AML-193 (cell line): ENCODE measurements around the gene SORBS1.

ENCODE experiments used
- DNase-seq, 2 experiments: peaks; one replicate each; lab custom pipeline; 2025; lab: John Stamatoyannopoulos, UW

The SORBS1 gene

GRCh38 chr10:95565336-95565735 lies 4.2 kb upstream of the SORBS1 start:
- DNase-seq: no peak

GRCh38 chr10:95564291-95564690 lies 3.1 kb upstream of the SORBS1 start:
- no peak for DNase-seq

GRCh38 chr10:95562341-95562965 lies 1.3 kb upstream of the SORBS1 start:
- no peak for DNase-seq

GRCh38 chr10:95561864-95562177 lies 650 bp upstream of the SORBS1 start:
- DNase-seq: no peak

GRCh38 chr10:95560278-95561176 lies 644 bp downstream of the SORBS1 start:
- no peak for DNase-seq

GRCh38 chr10:95559896-95560277 lies 1.3 kb downstream of the SORBS1 start:
- no peak for DNase-seq

- no peak for DNase-seq
These were observed 1.7 kb downstream of the SORBS1 start for GRCh38 chr10:95559471-95559870.

- no peak for DNase-seq
These were observed 2.4 kb downstream of the SORBS1 start for GRCh38 chr10:95558593-95559320.

GRCh38 chr10:95556994-95557767 lies 4.0 kb downstream of the SORBS1 start:
- no peak for DNase-seq

GRCh38 chr10:95553674-95554073 lies 7.5 kb downstream of the SORBS1 start:
- DNase-seq: no peak

- DNase-seq: no peak
These were observed 8.4 kb downstream of the SORBS1 start for GRCh38 chr10:95552679-95553342.

GRCh38 chr10:95550073-95550672 lies 11.0 kb downstream of the SORBS1 start:
- DNase-seq: no peak

- DNase-seq: no peak
These were observed 13.3 kb downstream of the SORBS1 start for GRCh38 chr10:95547791-95548435.

GRCh38 chr10:95547197-95547596 lies 14.0 kb downstream of the SORBS1 start:
- DNase-seq: no peak

- no peak for DNase-seq
These were observed 15.2 kb downstream of the SORBS1 start for GRCh38 chr10:95545981-95546380.

- DNase-seq: no peak
These were observed 16.2 kb downstream of the SORBS1 start for GRCh38 chr10:95544783-95545500.

GRCh38 chr10:95543459-95543858 lies 17.7 kb downstream of the SORBS1 start:
- DNase-seq: no peak

GRCh38 chr10:95542761-95543160 lies 18.4 kb downstream of the SORBS1 start:
- no peak for DNase-seq

- DNase-seq: no peak
These were observed 18.8 kb downstream of the SORBS1 start for GRCh38 chr10:95542330-95542729.

GRCh38 chr10:95540514-95541052 lies 20.6 kb downstream of the SORBS1 start:
- DNase-seq: no peak
